Osteocyte (in vitro differentiated cells): ENCODE measurements around the gene FOXK2. TPM values are rescaled to one million over a fixed set of nuclear protein-coding genes. Genes with fewer than 3 reads are reported as not detected.

Experiments used
- DNase-seq: peaks from one replicate; pipeline ENCODE4 v3.0.0; 2021; ENCODE audit warnings: mixed read lengths; ENCODE audit not compliant: unreplicated experiment; ENCODE audit errors: extremely low spot score
- H3K27ac Mint-ChIP-seq: one replicate; pipeline ENCODE4 v1.8.0; 2021; ENCODE audit warnings: mild to moderate bottlenecking, mixed read lengths; ENCODE audit not compliant: unreplicated experiment
- H3K27me3 Mint-ChIP-seq: one replicate; pipeline ENCODE4 v1.8.0; 2021; ENCODE audit warnings: mixed read lengths; ENCODE audit not compliant: unreplicated experiment
- H3K36me3 Mint-ChIP-seq: one replicate; pipeline ENCODE4 v1.8.0; 2021; ENCODE audit warnings: mixed read lengths; ENCODE audit not compliant: unreplicated experiment
- H3K4me1 Mint-ChIP-seq: one replicate; pipeline ENCODE4 v1.8.0; 2021; ENCODE audit warnings: mixed read lengths; ENCODE audit not compliant: unreplicated experiment
- H3K4me3 Mint-ChIP-seq: one replicate; pipeline ENCODE4 v1.8.0; 2021; ENCODE audit warnings: mild to moderate bottlenecking, moderate library complexity, mixed read lengths; ENCODE audit not compliant: unreplicated experiment
- H3K9me3 Mint-ChIP-seq: one replicate; pipeline ENCODE4 v1.8.0; 2021; ENCODE audit warnings: mixed read lengths; ENCODE audit not compliant: unreplicated experiment
- CTCF ChIP-seq: fragments of 200-600 bp; sonication (generic); IDR thresholded peaks from 2 replicates; pipeline ENCODE4 v1.5.0; 2021; ENCODE audit warnings: antibody characterized with exemption, mild to moderate bottlenecking, moderate library complexity
- total RNA-seq: library from RNA; stranded (reverse); gene quantifications from 2 replicates; pipeline ENCODE4 v1.2.1, GENCODE V29; 2021

Gene FOXK2
- total RNA-seq, 1 donor from 2014 or later: 65.1 TPM

DNA sequence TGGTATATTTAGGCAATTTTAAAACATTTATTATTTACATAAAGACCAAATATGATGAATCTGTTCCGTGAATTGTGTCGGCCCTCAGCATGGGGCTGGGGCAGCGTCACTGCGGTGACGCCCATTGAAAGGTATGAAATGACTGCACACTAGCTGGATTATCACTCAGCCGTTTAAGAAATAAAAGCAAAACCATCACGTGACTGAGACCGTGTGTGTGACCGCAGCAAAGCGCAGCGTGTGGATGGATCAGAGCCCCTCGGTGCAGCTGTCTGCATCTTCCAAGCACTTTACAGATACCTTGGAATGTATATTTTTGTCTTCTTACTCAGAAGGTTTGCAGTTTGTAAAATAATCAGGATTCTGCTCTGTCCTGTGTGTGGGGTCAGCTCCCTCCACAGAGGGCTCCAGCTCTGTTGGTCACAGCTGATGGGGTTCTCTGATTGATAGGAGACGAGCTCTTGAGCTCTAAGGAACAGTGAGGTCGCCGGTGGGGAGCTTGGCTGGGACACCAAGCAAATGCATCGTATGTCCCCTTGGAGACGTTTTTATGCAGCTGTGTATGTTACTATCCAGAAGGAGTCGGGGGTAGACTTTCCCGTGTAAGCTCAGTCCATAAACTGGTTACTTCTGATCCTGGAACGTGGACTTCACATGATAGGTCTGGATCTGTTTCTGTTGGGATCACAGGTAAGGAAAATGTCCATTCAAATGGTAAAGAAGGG lies 83.6 kb downstream of the FOXK2 start:
- no peak overlapping the region for H3K4me3 Mint-ChIP-seq
- H3K9me3 Mint-ChIP-seq: no peaks in the 10 kb centered on the region
- H3K36me3 Mint-ChIP-seq: peaks cover 41% of the 10 kb centered on the region
- H3K4me1 Mint-ChIP-seq: peaks cover 1% of the 10 kb centered on the region
- DNase-seq: no peak
- no peaks in the 10 kb centered on the region for H3K27me3 Mint-ChIP-seq
- H3K27ac Mint-ChIP-seq: peak overlapping the region; percentile 27
- no peak for TF ChIP-seq CTCF

- Mint-ChIP-seq H3K36me3 (peaks cover 40% of the 10 kb centered on the region), H3K4me1 (no peaks in the 10 kb centered on the region), H3K27me3 (no peaks in the 10 kb centered on the region), H3K9me3 (no peaks in the 10 kb centered on the region), H3K27ac (peak overlapping the region; percentile 10), H3K4me3 (no peak overlapping the region)
- no peak for TF ChIP-seq CTCF
- no peak for DNase-seq
Observed at GRCh38 chr17:82603981-82604448, 84.5 kb downstream of the FOXK2 start.

- Mint-ChIP-seq H3K4me3 (no peak overlapping the region), H3K9me3 (no peaks in the 10 kb centered on the region), H3K27ac (no peak overlapping the region), H3K4me1 (no peaks in the 10 kb centered on the region), H3K36me3 (peaks cover 43% of the 10 kb centered on the region), H3K27me3 (no peaks in the 10 kb centered on the region)
- DNase-seq: no peak
- no peak for TF ChIP-seq CTCF
Observed at GRCh38 chr17:82604532-82604931, 85.0 kb downstream of the FOXK2 start.

DNA sequence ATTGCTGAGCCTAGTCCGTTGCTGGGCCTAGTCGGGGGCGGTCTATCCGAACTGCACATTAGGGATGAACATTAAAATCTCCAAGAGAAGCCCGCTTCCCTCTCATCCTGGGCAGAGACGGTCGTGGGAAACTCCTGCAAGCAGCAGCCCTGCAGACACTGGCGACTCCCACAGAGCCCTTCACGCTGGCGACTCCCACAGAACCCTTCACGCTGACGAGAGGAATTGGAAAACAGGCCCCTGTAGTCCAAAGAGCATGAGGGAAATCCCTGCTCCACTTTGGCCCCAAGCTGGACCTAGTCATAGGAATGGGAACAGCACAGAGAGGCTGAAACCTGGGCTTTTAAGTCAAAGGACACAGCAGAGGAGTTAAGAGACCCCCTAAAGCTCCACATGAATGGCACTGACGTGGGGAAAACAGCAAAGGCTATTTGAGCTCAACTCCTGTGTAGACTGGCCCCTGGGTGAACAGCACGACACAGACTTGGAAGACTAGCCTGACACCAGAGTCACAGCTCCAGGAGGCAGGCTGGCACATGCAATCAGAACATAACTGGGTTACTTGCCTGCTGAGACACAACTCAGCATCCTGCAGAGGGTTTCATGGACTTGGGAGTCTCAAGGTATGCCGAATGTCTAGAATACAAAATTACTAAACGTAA lies 86.5 kb downstream of the FOXK2 start:
- peak overlapping the region; percentile 4 for H3K27ac Mint-ChIP-seq
- H3K4me1 Mint-ChIP-seq: no peaks in the 10 kb centered on the region
- TF ChIP-seq CTCF: no peak
- peaks cover 50% of the 10 kb centered on the region for H3K36me3 Mint-ChIP-seq
- H3K9me3 Mint-ChIP-seq: no peaks in the 10 kb centered on the region
- H3K4me3 Mint-ChIP-seq: no peak overlapping the region
- H3K27me3 Mint-ChIP-seq: no peaks in the 10 kb centered on the region
- DNase-seq: no peak

- peaks cover 41% of the 10 kb centered on the region for H3K36me3 Mint-ChIP-seq
- no peak for TF ChIP-seq CTCF
- no peaks in the 10 kb centered on the region for H3K27me3 Mint-ChIP-seq
- H3K9me3 Mint-ChIP-seq: no peaks in the 10 kb centered on the region
- no peak for DNase-seq
- no peak overlapping the region for H3K27ac Mint-ChIP-seq
- H3K4me3 Mint-ChIP-seq: no peak overlapping the region
- H3K4me1 Mint-ChIP-seq: peaks cover 6% of the 10 kb centered on the region
Observed at GRCh38 chr17:82608816-82609215, 89.3 kb downstream of the FOXK2 start.
